IPS-NIHi7 (cell line): Measurements from ENCODE around the gene HCFC1.

Experiments
- DNase-seq: peaks from one replicate; pipeline ENCODE4 v3.0.0; 2012; ENCODE audit warnings: mixed read lengths; ENCODE audit errors: extremely low spot score

The HCFC1 gene

DNA sequence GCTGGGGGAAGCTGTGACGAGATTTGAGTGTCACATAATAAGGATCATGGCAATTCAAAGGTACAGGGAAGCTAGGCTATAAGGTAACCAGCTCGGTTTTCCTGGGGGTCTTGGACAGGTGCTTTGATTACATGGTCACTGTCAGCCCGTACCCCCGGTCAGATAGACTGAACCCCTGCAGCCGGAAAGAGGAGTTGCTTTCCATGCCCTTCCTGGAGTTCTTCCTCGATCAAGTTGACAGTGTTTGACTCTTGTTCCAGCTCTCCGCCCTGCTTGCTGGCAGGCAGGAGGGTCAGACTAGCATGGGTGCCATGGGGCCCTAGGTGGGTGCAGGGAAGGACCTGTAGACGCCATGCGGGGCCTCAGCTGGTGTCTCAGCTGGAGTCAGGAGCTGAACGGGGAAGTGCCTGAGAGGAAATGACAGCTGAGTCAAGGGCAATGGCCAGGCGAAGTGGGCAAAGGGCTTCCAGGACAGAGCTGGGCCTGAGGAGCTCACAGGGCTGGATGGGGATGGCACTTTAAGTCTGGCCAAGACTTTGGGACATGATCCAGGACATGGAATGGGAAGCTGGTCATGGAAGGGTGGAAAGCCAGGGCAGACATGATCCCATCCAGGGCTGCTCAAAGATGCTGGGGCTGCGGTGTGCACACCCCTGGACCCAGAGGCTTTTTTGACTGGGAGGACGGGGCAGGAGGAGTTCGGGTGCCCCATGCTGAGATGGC lies 2.5 kb upstream of the HCFC1 start:
- no peak for DNase-seq

DNA sequence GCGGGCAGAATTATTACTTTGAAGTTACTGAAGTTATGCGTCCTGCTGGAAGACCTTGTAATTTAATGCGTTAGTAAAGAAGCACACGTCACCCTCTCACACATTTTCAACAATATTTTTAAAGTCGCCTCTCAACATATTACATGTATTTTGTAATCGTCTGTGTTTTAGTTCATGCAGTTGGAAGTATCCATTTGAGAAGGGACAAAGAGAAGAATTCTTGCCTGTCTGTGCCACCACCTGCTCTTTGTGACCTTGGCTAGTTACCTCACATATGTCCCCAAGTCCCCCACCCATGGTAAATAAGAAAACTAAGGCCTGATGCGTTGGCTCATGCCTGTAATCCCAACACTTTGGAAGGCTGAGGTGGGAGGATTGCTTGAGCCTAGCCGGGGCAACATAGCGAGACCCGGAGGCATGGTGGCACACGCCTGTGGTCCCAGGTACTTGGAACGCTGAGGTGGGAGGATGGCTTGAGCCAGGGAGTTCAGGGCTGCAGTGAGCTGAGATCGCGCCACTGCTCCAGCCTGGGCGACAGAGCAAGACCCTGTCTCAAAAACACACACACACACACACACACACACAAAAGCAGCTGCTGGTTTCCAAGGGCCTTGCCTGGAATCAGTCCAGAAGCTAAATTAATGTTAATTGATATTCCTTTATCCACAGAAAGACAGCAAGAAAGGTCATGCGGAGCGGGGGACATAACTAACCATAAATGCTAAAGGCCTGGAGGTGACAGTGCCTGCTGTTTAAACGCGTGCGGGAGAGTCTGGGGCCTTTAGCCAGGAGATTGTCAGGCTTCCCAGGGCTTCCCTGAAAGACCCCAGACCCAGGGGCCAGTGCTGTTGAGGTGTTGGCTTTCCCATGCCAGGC lies 1.7 kb upstream of the HCFC1 start:
- DNase-seq, result no peak

DNA sequence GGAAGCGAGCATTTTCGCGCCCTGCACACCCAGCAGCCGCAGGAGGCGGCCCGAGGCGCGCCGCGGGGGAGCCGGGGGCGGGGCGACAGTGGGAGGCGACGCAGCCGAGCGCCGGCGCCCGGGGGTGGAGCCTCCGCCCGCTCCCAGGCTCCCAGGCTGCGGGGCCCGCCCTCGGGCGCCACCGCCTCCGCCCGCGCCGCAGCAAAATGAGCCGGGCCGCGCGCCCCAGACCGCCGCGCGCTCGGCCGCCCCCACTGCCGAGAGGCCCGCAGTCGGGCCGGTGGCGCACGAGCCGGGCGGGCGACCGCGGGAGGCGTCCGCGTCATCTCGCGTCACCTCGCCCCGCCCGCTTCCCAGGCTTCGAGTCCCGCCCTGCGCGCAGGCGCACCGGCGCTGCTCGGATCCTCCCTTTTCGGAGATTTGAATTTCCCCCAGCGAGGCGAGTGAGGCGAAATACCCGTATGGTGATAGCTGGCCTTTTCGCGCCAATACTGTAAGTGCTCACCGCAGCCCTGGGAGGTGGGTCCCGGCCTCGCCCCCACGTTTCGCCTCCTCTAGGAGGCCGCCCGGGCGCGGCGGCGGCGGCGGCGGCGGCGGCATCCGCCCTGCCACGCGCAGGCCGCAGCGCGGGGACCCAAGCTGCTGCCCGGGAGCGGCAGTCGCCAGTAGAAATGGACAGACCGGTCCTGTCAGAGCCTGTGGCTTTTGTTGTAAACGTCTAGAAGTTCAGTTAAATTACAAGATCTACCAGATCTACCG lies 929 bp upstream of the HCFC1 start, which contains the start of gene TMEM187:
TSS of gene TMEM187 (plus strand) at position 387 of the 759 bp plus-strand sequence. CDS start 9,309 bp downstream, outside the sequence.
- DNase-seq, result peak; percentile 80

DNA sequence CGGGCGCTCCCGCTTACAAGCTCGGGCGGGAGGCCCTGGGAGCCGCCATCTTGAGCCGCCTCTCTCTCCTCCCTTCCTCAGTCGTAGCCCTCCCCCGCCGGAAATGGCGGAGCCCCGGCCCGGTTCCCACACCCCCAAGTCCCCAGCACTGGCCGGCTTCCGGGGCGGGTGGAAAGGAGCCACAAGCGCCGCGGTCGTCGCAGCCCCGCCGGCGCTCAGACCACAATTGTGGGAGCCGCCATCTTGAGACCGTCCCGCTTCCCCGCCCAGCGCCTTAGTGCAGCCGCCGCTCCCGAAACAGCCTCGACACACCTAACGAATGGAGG lies 531 bp downstream of the HCFC1 start:
- DNase-seq, result peak; percentile 44

DNA sequence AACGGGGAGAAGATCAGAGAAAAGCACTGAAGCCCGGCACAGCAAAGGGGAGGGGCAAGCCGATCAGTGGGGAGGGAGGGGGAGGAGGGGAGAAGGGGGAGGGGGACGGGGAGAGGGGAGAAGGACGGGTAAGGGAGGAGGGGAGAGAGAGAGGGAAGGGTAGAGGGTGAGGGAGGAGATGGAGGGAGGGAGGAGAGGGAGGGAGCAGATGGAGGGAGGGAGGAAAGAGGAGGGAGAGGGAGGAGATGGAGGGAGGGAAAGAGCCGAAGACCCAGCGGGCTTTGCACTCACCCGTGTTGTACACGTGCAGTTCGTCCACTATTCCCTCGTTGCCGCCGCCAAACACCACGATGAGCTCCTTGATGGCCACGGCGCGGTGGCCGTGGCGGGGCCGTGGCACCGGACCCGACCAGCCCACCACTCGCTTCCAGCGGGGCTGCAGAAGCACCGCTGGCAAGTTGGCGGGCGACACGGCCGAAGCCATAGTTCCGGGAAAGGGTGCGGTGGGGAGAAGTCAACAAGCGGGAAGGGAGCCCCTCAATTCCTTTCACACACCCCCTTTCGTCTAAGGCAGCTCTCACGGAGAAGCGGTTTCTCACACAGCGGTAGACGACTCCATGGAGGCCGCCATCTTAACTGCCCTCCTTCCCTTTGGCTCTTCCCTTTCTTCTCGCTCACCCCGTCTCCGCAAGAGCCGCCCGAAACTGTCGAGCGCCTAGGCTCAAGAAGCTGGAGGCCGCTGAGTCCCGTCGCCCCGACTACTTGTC lies 1.1 kb downstream of the HCFC1 start:
- DNase-seq, result no peak

DNA sequence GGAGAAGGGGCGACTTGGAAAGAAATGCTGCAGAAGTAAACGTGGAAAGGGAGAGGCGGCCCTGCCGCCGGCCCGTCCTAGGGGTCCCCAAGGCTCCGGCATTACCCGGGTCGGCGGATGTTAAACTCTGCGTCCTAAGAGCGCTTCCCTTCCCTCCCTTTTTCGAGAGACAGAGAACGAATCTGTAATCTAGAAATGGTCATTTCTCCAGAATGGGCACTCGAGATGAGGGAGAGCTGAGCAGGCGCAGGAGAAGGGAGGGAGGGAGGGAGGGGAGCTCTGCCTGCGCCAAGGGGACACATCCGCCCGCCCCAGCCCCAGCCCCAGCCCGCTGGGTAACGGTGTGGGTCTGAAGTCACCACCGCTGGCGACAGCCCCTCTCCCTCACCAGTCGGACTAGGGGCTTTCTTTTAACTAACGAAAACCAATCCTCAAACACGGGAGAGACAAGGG lies 1.7 kb downstream of the HCFC1 start:
- no peak for DNase-seq

DNA sequence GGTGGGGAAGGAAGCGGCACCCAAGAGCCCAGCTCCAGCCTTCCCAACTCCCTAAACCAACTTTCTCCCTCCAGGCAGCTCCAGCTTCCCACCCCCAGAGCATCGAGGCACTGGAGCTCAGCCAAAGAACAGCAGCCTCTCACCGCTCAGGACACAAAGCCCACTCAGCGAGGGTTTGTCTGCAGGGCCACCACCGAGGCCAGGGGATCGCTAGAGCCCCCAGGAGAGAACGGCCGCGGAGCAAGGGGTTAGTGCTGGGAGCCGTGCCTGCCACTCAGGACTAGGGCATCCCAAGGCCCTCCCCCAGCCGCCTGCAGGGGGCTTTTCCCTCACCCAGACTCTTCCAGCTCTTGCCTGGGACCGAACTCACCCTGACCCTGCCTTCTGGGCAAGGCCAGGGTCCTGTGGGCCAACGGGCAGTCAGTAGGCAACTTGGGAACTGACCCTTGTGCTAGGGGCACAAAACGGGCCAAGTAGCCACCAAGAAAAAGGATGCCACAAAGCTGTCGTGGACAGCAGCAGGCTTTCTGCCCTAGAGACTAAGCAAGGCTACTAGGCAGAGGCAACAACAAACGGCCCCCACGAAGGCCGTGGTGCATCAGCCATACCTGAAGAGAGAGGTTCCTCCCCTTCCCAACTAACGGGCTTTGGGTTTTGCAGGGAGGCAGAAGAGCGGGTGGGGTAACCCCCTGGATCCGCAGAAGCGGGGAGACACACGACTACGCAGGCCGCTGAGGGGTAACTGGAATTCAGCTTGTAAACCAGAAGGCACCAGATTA lies 2.3 kb downstream of the HCFC1 start:
- DNase-seq, result no peak

DNA sequence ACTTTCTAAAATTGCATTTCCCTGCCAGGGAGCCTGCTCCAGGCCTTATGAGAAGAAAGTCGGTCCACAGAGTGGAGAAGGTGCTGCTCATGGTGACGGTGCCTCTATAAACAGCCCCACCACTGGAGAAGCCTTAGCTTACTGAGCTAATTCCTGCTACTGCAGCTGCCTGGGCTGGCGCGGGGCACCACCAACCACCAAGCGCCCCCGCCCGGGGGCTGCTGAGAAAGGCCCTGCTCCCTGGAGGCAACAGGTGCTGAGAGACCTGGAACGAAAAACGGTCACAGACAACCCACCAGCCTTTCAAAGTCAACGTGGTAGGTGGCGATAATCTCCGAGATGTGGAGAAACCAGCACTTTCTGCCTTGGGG lies 2.9 kb downstream of the HCFC1 start:
- DNase-seq, result no peak

DNA sequence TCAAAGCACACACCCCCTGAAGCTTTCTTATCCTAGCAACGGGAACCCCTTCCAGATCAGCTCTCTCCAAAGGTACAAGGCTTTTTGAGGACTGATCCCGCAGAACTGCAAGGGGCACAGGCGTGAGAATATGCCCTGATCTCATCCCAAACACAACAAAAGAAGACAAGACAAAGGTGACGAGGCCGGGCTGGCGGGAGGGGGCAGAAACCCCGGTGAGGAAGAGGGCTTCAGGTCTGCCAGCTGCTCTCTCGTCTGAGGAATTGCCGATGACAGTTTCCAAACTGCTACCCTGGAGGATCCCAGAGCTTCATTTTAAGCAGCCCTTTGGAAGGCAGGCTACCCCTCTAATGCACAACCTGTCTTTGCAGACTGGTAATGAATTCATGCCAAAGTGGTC lies 3.4 kb downstream of the HCFC1 start:
- DNase-seq, result no peak

DNA sequence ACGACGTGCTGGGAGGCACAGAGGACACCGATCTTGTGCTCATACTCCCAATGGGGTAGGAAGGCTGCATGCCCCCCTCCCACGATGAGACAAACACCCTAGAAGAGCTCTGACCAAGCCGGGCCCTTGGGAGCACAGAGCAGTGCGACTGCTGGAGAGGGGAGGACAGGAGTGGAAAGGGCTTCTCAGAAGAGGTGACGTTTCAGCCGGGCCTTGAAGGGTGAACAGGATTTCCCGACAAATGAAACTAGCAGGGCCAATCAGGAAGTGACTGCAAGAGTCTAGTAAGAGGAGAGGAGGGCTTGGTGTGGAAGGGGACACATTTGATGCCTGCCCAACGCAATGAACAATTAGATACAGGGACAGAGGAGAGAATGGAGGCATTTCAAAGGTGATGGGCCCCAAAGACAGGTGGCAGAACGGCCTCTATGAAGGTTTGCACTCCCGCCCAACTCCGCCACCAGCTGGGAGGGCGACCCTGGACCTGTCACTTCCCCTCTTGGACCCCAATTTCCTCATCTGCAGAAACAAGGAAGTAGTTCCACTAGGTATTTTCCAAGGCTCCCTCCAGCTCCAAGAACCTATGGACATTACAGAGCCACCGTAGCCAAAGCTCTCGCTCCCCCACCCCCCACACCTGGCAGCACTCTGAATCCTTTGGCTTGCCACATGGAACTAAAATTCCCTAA lies 3.9 kb downstream of the HCFC1 start:
- DNase-seq, result no peak

DNA sequence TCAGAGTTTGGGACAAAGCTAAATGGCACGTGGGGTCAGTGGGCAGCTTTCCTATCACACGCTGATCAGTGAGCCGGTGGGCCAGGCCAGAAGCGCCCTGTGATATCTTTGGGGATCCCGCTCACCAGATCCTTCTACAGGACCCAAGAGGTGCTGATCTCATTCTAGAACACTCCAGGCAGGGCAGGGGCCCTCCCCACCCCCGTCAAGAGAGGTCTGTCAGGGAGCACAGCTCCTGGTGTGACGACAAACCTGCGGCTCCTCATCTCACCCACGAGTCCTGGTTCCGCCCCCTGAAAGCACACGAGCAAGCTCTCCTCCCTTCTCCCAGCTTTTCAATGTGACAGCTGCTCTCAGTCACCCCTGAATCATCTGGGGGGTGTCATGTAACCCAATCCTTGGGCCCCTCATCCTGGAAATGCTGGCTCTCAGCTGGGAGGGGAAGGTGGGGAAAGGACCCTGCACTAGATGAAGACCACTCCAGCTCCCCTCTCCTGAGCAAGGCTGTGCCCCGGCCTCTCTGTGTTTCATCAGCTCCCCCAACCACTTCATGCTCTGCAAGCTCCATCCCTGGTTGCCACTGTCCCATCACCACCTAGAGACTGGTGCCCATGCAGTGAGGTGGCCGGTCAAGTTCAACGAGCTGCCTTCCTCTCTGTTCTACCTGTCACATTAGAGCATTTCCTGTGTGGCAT lies 4.6 kb downstream of the HCFC1 start:
- DNase-seq, result no peak

DNA sequence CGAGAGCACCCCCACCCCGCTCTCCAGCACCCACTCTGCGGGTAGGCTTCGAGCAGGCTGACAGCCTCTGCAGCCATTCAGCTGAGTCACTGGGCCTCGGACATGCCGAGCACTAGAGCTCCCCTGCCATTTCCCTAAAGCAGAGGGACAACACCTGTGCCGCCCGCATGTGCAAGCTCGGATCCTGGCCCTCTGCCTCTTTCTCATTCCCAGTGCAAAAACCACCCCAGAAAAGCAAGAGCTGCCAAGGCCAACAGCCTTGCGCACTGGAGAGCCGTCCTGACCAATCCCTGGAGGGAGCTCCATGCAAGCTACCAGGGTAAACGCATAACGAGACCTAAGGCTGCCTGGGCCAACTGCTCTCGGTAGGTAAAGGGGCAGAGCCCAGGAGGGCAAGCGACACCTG lies 5.3 kb downstream of the HCFC1 start:
- no peak for DNase-seq

DNA sequence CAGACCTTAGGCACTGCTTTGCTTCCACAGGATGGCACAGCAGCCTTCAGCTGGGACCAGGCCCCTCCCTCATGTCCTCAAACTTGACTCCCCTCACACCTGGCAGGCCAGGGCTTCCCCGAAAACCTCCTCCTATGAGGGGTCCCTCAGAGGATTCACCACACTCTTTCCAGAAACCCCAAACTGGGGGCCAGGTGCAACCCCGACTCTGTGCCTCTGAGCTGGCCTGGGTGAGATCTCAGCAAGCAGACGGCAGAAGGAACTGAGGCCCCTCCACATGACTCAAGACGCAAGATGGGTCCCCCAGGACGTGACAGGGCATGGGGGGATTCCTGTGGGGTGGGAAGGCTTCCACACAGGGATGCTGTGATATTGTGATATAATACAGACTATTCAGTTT lies 6.2 kb downstream of the HCFC1 start:
- DNase-seq, result no peak

DNA sequence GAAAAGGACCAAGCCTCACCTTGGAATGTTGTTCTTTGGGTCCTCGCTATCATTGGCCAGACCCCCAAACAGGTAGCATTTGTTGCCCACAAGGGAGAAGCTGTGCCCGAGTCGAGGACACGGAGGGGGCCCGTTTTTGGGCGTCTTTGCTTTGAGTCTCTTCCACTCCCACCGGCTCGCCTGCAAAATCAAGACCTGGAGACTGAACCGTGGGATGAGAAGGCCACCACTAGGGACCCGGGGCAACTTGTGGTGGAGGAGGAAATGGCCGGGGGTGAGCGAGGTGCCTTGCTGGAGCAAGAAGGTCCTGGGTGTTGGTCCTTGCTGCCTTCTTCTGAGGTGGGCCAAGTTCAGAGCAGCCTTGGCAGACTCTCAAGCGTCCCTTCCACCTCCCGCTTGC lies 7.5 kb downstream of the HCFC1 start:
- DNase-seq, result no peak

DNA sequence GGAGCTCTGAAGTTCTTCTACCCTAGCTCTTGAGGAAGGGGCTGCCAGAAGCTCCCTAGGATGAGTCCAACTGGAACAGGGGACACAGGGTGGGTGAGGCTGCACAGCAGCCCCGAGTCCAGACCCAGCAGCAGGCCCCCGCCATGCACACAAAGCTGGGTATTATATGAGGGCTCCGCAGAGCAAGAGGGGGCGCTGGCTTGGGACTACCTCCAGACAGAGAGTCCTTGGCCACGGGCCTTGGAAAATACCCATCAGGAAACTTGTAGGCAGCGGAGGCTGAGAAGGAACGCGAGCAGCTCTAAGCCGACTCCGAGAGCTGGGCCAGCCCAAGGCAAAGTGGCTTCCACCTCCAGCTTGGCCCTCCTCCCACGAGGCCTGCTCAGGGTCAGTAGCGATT lies 8.1 kb downstream of the HCFC1 start:
- DNase-seq, result no peak

DNA sequence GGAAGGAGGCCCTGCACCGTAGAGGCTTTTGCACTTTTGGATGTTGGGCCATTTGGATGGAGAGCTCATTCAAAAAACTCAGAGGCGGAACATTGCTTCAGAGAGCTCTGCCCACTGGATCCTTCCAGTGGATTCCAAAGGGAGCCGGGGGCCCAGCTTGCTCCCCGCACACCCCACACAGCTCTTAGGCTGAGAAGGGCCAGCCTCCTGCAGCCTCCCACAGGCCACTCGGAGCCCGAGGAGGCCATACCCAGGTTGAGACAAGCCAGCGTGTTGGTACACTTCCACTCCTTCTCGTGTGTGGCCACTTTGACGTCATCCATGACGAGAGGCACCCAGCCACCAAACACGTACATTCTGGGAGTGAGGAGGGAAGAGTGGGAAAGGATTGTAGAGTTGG lies 10.3 kb downstream of the HCFC1 start:
- DNase-seq, result no peak

DNA sequence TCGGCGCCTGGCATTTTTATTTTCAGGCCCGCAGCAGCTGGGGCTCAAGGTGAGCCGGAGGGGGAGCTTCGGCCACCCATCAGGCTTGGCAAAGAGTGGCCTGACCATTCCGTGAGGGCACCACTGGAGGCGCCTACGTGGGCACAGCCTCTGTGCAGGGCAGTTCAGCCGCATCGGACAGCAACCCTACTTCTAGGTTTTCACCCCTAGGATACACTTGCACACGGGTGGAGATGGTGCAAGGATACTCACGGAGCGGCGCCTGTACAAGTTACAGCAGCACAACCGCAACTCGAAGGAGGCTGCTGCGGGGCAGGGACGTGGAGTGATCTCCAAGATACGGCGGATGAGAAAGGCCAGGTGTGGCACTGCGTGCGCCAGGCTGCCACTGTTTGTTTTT lies 10.8 kb downstream of the HCFC1 start:
- no peak for DNase-seq

DNA sequence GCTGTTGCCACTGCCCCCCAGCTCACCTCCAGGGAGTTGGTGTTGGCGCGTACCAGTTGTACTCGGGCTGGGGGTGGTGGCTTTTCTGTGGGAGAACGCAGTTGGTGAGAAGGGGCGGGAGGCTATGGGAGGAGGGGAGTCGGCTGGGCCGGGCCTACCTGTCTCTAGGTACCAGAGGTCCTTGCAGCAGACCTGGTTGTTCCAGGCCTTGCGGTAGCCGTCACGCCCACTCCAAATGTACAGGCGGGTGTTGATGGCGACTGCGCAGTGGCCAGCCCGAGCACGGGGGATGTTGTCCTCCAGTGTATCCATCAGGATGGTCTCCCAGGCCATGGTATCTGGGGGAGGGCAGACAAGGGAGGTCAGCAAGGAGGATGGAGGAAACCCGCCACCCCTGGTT lies 11.5 kb downstream of the HCFC1 start:
- DNase-seq, result no peak

DNA sequence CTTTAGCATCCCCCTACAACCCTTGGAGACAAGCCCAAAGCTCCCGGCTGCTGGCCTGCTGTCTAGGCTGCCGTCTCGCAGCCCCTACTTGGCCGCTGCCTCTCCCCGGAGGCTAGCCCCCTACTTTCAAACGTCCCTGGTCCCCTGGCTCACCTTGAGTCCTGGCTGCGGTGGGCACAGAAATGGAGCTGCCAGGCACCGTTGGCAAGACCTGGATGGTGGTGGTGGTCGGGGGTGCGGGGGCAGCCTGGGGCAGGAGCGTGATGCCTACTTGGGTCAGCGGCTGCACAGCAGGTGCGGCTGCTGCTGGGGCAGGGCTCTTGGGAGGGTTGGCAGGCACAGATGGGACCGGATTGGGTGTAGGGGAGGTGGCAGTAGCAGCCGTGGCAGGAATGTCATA lies 12.0 kb downstream of the HCFC1 start:
- DNase-seq, result no peak

DNA sequence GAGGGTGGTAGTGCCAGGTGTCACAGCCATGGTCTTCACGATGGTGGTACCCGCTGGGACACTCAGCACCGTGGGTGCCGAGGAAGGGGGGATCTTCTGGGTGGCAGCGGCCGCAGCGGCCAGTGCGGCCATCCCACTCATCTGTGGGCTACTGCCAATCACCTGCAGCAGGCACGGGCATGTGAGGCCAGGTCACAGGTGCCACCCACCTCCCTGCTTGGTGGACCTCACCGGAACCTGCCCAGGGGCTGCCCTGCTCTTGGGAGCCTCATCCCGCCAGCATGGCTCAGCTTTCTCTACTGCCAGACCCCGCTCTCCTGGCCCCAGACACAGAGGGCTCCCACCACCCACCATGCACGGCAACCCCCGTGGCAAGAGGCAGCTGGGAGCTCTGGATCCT lies 13.0 kb downstream of the HCFC1 start:
- no peak for DNase-seq
